ENCODE data around the gene LHX4.

Gene LHX4

DNA sequence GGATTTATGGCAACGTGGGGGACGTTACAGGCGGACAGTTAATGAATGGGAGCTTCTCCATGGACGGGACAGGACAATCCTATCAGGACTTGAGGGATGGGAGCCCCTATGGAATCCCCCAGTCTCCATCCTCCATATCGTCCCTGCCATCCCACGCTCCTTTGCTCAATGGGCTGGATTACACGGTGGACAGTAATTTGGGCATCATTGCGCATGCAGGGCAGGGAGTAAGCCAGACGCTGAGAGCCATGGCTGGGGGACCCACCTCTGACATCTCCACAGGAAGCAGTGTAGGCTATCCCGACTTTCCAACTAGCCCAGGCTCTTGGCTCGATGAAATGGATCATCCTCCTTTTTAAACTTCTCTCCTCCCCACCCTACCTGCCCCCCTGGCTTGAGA lies 44.2 kb downstream of the LHX4 start:
- peaks cover 27% of the 10 kb centered on the region for H3K36me3 ChIP-seq (ENCODE audit: insufficient read depth, low read length)

DNA sequence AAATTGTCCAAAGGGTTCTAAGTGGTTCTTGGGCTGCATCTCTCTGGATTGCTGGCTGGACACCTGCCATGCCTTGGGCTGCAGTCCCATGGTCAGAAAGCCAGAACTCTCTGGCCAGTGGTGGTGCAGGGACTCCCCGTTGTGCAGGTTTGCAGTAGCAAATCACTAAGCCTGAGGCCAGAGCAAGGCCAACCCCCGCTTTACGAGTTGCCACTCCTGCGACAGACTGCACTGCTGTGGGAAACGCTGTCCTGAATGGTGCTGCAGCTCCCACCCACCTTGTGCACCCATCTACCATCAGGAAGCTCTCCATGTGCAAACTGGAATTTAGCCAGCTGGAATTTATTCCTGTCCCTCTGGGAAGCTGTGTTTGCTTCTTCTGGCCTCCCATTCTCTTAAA lies 45.7 kb downstream of the LHX4 start:
- H3K4me1 ChIP-seq (ENCODE audit: insufficient read depth, low read length): no peaks in the 10 kb centered on the region
- H2AFZ ChIP-seq (ENCODE audit: low read depth, low read length): no peak overlapping the region
- no peak overlapping the region for H3K4me3 ChIP-seq (ENCODE audit: low read length)
- H3K36me3 ChIP-seq (ENCODE audit: insufficient read depth, low read length): peaks cover 27% of the 10 kb centered on the region
- peaks cover 4% of the 10 kb centered on the region for H3K9me3 ChIP-seq (ENCODE audit: low read length)
- H3K27me3 ChIP-seq (ENCODE audit: insufficient read depth, low read length): no peaks in the 10 kb centered on the region

More for the DNA sequence above, 44.2 kb downstream of the LHX4 start:
- no peaks in the 10 kb centered on the region for H3K27me3 ChIP-seq (ENCODE audit: insufficient read depth, low read length)
- H3K4me3 ChIP-seq (ENCODE audit: low read length): no peak overlapping the region
- H2AFZ ChIP-seq (ENCODE audit: low read depth, low read length): no peak overlapping the region
- H3K4me1 ChIP-seq (ENCODE audit: insufficient read depth, low read length): no peaks in the 10 kb centered on the region
- H3K9me3 ChIP-seq (ENCODE audit: low read length): peaks cover 4% of the 10 kb centered on the region

DNA sequence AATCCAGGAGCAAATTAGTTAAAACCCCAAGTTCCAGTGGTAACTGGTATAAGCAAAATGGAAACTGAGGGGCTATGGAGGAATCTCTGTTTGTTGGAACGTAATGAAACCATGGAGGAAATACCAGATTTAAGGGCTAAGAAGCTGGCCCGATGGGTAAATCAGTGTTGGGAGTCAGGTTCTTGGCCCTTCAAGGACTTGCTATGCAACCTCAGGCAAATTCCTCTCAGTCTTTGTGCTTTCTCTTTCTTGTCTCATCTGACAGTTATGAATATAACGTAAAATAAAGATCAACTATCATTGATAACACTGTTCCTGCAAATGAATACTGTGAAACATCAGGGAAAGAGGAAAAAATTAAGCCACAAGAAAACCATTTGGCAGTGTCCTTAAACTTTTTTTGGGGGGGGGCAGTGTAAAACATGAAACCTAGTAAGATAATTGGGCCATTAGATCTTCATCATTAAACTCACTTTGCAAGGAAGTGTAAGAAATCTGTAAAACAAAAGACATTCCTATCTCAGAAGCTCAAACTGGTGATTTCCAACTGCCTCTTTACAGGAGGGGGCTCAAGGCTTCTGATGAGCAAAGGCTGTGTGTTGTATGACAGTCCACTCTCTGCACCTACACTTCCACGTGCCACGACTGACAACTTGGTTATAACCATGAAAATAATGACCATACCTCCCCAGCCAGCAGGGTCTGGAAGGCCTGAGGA lies 47.6 kb downstream of the LHX4 start:
- Histone ChIP-seq H3K36me3 (ENCODE audit: insufficient read depth, low read length) (peaks cover 27% of the 10 kb centered on the region), H3K27me3 (ENCODE audit: insufficient read depth, low read length) (no peaks in the 10 kb centered on the region), H3K4me1 (ENCODE audit: insufficient read depth, low read length) (no peaks in the 10 kb centered on the region), H3K4me3 (ENCODE audit: low read length) (no peak overlapping the region), H3K9me3 (ENCODE audit: low read length) (peaks cover 4% of the 10 kb centered on the region), H2AFZ (ENCODE audit: low read depth, low read length) (no peak overlapping the region)

DNA sequence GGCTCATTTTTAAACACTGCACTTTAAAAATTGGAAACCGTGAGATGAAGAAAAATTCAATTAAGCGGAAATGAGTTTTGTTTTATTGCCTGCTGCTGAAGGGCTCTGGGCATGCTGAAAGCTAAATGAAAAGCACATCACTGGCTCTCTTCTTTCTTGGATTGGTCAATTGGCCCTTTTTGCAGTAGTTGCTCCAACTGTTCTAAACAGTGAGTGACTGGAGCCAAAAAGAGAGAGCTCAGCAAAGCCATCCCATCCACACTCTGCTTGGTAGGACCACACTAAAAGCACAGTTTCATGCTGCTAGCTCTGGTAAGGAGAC lies 48.1 kb downstream of the LHX4 start:
- Histone ChIP-seq H3K36me3 (ENCODE audit: insufficient read depth, low read length) (peaks cover 23% of the 10 kb centered on the region), H3K27me3 (ENCODE audit: insufficient read depth, low read length) (no peaks in the 10 kb centered on the region), H2AFZ (ENCODE audit: low read depth, low read length) (no peak overlapping the region), H3K9me3 (ENCODE audit: low read length) (peaks cover 4% of the 10 kb centered on the region), H3K4me3 (ENCODE audit: low read length) (no peak overlapping the region), H3K4me1 (ENCODE audit: insufficient read depth, low read length) (no peaks in the 10 kb centered on the region)

DNA sequence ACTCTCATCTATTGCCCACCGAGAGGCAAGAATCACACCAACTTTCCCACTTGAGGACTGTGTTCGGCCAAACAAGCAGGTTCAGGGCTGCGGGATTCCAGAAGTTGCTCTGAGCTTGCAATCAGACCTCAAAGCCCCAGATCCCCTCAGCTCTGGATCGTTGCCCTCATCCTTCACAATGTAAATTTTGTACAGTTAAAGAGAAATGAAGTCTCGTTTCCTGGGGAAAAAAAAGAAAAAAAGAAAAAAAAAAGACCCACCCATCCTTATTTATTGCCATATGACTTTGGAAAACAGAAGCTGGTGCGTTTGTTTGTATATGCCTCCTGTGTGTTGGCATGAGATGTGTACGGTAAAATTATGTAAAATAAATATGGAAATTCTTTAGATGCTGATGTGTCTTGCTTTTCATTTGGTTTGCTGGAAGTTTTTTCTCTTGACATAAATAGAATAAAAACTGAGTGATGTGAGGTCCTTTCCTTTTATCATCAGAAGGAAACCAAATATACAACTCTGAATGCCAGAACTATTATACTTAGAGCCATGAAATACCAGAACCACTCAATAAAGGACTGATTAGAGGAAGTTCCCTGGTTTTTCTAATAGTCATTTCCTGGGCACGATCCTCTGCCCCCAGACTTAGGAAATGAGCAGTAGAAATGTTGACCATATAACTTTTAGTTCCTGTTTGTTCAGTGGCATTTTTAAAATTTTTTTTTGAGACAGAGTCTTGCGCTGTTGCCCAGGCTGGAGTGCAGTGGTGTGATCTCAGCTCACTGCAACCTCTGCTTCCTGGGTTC lies 48.7 kb downstream of the LHX4 start:
- Histone ChIP-seq H3K4me1 (ENCODE audit: insufficient read depth, low read length) (no peaks in the 10 kb centered on the region), H3K4me3 (ENCODE audit: low read length) (no peak overlapping the region), H2AFZ (ENCODE audit: low read depth, low read length) (no peak overlapping the region), H3K36me3 (ENCODE audit: insufficient read depth, low read length) (peaks cover 22% of the 10 kb centered on the region), H3K9me3 (ENCODE audit: low read length) (peaks cover 4% of the 10 kb centered on the region), H3K27me3 (ENCODE audit: insufficient read depth, low read length) (no peaks in the 10 kb centered on the region)

DNA sequence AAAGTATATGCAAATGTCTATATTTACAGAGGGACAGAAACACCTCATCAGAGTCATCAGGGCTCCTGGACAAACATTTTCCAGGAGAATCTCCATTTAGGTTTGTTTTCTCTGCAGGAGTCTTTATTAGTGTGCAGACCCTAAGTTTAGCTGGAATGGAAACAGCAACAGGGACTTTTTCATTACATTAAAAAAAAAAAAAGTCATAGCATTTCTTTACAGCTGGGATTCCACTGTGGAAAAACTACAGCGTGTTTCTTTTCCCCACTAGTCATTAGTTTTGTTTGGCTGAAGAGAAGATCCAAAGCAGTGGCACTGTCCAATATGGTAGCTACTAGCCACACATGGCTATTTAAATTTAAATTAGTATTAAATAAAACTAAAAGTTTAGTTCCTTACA lies 49.6 kb downstream of the LHX4 start:
- Histone ChIP-seq H2AFZ (ENCODE audit: low read depth, low read length) (no peak overlapping the region), H3K27me3 (ENCODE audit: insufficient read depth, low read length) (no peaks in the 10 kb centered on the region), H3K36me3 (ENCODE audit: insufficient read depth, low read length) (peaks cover 21% of the 10 kb centered on the region), H3K9me3 (ENCODE audit: low read length) (peaks cover 3% of the 10 kb centered on the region), H3K4me3 (ENCODE audit: low read length) (no peak overlapping the region), H3K4me1 (ENCODE audit: insufficient read depth, low read length) (no peaks in the 10 kb centered on the region)

DNA sequence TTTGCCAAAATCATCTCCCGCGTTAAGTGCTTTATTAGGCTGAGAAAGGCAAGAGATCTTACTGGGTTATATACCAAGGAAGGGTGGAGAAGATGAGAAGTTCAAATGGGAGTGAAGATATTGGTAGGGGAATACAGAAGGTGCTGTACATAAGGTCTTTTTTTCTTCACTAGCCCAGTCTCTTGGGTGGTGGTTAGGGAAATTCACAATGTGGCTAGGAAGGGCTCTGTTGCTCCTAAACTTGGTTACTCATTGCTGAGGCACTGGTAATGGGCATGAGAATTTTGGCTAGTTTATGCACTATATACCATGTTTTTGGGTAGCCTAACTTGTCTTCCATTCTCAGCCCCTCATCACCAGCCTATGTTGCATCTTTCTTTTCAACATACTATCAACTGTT lies 50.6 kb downstream of the LHX4 start:
- Histone ChIP-seq H3K36me3 (ENCODE audit: insufficient read depth, low read length) (peaks cover 23% of the 10 kb centered on the region), H2AFZ (ENCODE audit: low read depth, low read length) (no peak overlapping the region), H3K9me3 (ENCODE audit: low read length) (peaks cover 3% of the 10 kb centered on the region), H3K27me3 (ENCODE audit: insufficient read depth, low read length) (no peaks in the 10 kb centered on the region), H3K4me3 (ENCODE audit: low read length) (no peak overlapping the region), H3K4me1 (ENCODE audit: insufficient read depth, low read length) (no peaks in the 10 kb centered on the region)

DNA sequence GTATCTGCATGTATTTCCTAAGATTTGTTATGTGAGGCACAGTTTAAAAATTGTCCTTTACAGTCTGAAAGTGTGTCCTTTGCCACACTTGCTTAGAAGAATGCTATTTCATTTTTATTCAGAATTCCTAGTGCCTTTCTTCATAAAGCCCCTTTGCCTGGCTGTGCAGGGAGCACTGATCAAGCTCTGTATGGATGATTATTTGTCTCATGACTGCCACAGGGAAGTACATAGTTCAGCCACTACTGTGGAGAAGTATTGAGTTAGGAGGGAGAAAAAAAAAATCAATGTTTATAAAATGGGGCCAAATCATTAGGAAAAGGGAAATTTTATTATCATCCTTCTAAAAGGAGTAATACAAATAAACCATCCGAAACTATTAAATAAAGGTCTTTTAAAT lies 51.4 kb downstream of the LHX4 start:
- Histone ChIP-seq H3K36me3 (ENCODE audit: insufficient read depth, low read length) (peaks cover 24% of the 10 kb centered on the region), H2AFZ (ENCODE audit: low read depth, low read length) (no peak overlapping the region), H3K4me3 (ENCODE audit: low read length) (no peak overlapping the region), H3K9me3 (ENCODE audit: low read length) (no peaks in the 10 kb centered on the region), H3K27me3 (ENCODE audit: insufficient read depth, low read length) (no peaks in the 10 kb centered on the region), H3K4me1 (ENCODE audit: insufficient read depth, low read length) (no peaks in the 10 kb centered on the region)

DNA sequence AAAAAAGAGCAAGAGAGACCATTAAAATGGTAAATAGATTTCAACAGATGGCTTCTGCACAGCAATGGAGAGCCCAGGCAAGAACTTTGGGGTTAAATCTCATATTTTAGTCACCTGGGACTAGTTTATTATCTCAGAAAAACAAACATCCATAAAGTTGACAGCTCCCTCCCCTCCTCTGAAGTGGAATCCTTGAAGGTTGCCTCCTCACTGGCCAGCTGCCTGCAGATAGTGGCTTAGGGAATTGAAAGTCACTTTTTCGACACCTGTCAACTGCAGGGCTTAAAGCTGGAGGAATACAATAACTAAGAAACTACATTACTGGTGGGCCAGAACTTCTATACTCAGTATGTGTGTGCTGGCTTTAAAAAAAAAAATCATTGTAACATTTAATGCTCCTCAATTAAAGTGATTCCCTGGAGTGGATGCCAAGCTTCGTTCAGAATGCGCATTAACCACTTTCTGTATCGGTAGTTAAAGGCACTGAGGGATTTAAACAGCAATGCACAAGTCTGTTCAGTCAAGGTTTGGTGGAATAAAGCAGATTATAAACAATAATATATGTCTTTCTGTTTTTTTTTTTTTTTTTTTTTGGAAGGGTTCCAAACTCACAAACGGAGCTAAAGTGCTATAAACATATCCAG lies 52.5 kb downstream of the LHX4 start:
- H3K27me3 ChIP-seq (ENCODE audit: insufficient read depth, low read length): no peaks in the 10 kb centered on the region
- no peaks in the 10 kb centered on the region for H3K9me3 ChIP-seq (ENCODE audit: low read length)
- H2AFZ ChIP-seq (ENCODE audit: low read depth, low read length): no peak overlapping the region
- H3K36me3 ChIP-seq (ENCODE audit: insufficient read depth, low read length): peaks cover 21% of the 10 kb centered on the region
- no peaks in the 10 kb centered on the region for H3K4me1 ChIP-seq (ENCODE audit: insufficient read depth, low read length)
- no peak overlapping the region for H3K4me3 ChIP-seq (ENCODE audit: low read length)

DNA sequence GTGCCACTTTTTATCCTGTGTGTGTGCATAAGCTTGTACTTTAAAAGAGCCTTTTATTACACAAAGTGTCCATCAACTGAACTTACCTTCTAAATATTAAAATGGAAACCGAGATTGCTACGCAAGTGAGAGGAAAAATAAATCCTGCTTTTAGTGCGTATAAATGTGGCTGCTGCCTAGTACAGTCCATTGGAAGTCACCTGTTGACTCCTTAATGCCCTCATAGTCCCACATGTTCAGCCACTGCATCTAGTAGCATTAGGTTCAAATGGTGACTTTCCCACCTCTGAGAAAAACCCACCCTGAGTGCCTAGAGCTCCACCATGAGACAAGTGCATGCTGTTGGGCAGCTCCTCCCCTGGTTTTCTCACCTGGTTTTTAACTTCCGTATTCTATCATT lies 53.0 kb downstream of the LHX4 start:
- Histone ChIP-seq H2AFZ (ENCODE audit: low read depth, low read length) (no peak overlapping the region), H3K9me3 (ENCODE audit: low read length) (no peaks in the 10 kb centered on the region), H3K4me3 (ENCODE audit: low read length) (no peak overlapping the region), H3K4me1 (ENCODE audit: insufficient read depth, low read length) (no peaks in the 10 kb centered on the region), H3K36me3 (ENCODE audit: insufficient read depth, low read length) (peaks cover 21% of the 10 kb centered on the region), H3K27me3 (ENCODE audit: insufficient read depth, low read length) (no peaks in the 10 kb centered on the region)

DNA sequence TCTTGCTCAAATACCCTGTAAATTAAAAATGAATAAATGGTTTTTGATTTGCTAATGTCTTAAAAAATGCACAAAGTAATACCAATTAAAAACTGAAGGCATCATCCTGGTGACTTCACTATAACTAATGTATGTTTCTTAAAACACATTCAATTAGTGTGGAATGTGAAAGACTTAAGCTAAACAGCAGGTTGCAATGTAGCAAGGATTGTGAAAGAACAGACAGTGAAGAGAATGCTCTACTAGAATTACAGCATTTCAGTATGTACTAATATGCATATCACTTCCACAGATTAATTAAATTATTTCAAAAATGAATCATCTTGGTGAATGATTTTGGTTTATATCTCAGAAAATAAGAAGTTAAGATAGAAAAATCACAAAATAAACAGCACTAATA lies 56.4 kb downstream of the LHX4 start:
- Histone ChIP-seq H3K4me3 (ENCODE audit: low read length) (no peak overlapping the region), H3K9me3 (ENCODE audit: low read length) (no peaks in the 10 kb centered on the region), H3K36me3 (ENCODE audit: insufficient read depth, low read length) (peaks cover 17% of the 10 kb centered on the region), H2AFZ (ENCODE audit: low read depth, low read length) (no peak overlapping the region), H3K27me3 (ENCODE audit: insufficient read depth, low read length) (no peaks in the 10 kb centered on the region), H3K4me1 (ENCODE audit: insufficient read depth, low read length) (no peaks in the 10 kb centered on the region)

DNA sequence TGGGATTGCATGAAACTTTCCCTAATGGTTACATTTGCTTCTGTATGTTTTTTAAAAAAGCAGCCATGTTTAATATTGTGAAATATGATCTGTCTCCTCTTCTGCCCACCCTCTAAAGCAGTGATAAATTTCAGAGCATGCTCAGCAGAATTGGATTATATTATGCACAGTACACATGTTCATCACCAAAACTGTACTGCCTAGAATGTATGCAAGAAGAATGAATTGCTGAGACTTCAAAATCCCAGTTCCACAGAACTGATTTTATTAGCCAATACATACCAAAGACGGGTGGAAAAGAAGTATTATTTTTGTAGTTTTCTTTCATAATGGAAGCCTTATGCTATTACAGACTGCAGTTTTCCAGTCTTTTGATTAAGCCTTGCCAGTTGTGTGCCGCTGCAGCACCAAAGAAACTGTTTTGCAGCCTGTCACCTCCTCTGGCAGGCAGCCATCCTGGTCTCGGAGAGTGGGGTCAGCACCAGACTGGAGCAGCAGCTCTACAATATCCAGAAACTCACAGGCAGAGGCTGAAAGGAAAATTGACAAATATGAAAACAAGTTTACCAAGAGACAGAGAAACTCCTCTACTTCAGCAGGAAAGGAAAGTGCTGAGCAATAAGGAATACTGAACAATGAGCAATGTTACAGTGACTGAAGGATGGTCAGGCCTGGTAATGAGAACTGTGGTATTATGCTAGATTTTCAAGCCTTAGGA lies 58.1 kb downstream of the LHX4 start:
- Histone ChIP-seq H3K4me1 (ENCODE audit: insufficient read depth, low read length) (no peaks in the 10 kb centered on the region), H3K4me3 (ENCODE audit: low read length) (no peak overlapping the region), H3K27me3 (ENCODE audit: insufficient read depth, low read length) (no peaks in the 10 kb centered on the region), H3K36me3 (ENCODE audit: insufficient read depth, low read length) (peaks cover 17% of the 10 kb centered on the region), H2AFZ (ENCODE audit: low read depth, low read length) (no peak overlapping the region), H3K9me3 (ENCODE audit: low read length) (no peaks in the 10 kb centered on the region)

DNA sequence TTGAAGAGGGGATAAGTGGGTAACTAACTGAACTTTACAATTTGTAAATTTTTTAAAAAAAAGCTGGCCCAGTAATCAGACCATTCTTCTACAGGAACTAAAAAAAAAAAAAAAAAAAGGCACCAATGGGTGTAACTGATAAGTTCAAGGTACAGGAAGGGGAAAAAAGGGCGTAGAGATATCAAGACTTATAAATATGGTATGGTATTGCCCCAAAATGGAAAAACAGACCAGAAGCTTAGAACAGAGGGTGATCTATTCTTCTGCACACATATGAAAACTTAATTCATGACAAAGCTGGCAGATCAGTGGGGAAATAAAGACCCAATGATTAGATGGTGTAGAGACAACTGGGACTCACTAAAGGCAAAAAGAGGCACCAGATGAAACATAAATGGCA lies 58.9 kb downstream of the LHX4 start:
- Histone ChIP-seq H3K27me3 (ENCODE audit: insufficient read depth, low read length) (no peaks in the 10 kb centered on the region), H2AFZ (ENCODE audit: low read depth, low read length) (no peak overlapping the region), H3K4me3 (ENCODE audit: low read length) (no peak overlapping the region), H3K9me3 (ENCODE audit: low read length) (no peaks in the 10 kb centered on the region), H3K4me1 (ENCODE audit: insufficient read depth, low read length) (no peaks in the 10 kb centered on the region), H3K36me3 (ENCODE audit: insufficient read depth, low read length) (peaks cover 13% of the 10 kb centered on the region)

Measured in neuron (in vitro differentiated cells).